ENCODE results near the gene R3HDM2.

- TF ChIP-seq ZNF274 (IDR thresholded peaks at IDR 0.05; ENCODE audit: low read depth, low read length) = no peak
- TF ChIP-seq YY1 (IDR thresholded peaks at IDR 0.05; ENCODE audit: insufficient read depth, insufficient read length) = no peak
- TF ChIP-seq SUZ12 (IDR thresholded peaks at IDR 0.05; ENCODE audit: extremely low read depth, insufficient read depth, insufficient read length) = no peak
Measured at GRCh38 chr12:57280211-57281062, 150.4 kb downstream of the R3HDM2 start.
